GM18858 (cell line): ENCODE results near the gene IL17RC.
"Not testable (repeated sequence)": the region's sequence is repeated elsewhere in the genome, so short reads cannot be mapped to it uniquely, and the experiment has no call there.

Experiments used
- ATAC-seq: cut with Tn5 transposase; IDR thresholded peaks from one replicate; pipeline ENCODE4 v1.9.1; 2021; ENCODE audit not compliant: unreplicated experiment

The IL17RC gene

GRCh38 chr3:9914011-9914410 is 2.9 kb upstream of the IL17RC start:
- no peak for ATAC-seq

- ATAC-seq = peak; percentile 49
These were observed 2.2 kb upstream of the IL17RC start for GRCh38 chr3:9914559-9915253.

GRCh38 chr3:9915254-9916141 is 1.4 kb upstream of the IL17RC start:
- peak; percentile 34 for ATAC-seq

- no peak for ATAC-seq
These were observed 558 bp upstream of the IL17RC start for GRCh38 chr3:9916346-9916733.

- ATAC-seq = no peak
These were observed 922 bp downstream of the IL17RC start for GRCh38 chr3:9917820-9918219.

- no peak for ATAC-seq
These were observed 1.6 kb downstream of the IL17RC start for GRCh38 chr3:9918261-9919038.

GRCh38 chr3:9928158-9928557 is 11.3 kb downstream of the IL17RC start:
- ATAC-seq = no peak

- no peak for ATAC-seq
These were observed 14.0 kb downstream of the IL17RC start for GRCh38 chr3:9930804-9931418.

GRCh38 chr3:9932535-9932842 is 15.6 kb downstream of the IL17RC start:
- ATAC-seq = no peak

- peak; percentile 56 for ATAC-seq
These were observed 16.1 kb downstream of the IL17RC start for GRCh38 chr3:9932843-9933560.

GRCh38 chr3:9933561-9934234 is 16.8 kb downstream of the IL17RC start, which contains the start of gene CRELD1:
Gene CRELD1, plus strand, starts transcription at chr3:9933834. Its CDS starts 605 bp downstream, at chr3:9934439.
- peak; percentile 80 for ATAC-seq

GRCh38 chr3:9934235-9934621 is 17.3 kb downstream of the IL17RC start:
- no peak for ATAC-seq

- no peak for ATAC-seq
These were observed 18.1 kb downstream of the IL17RC start for GRCh38 chr3:9934993-9935392.

GRCh38 chr3:9935966-9936510 is 19.1 kb downstream of the IL17RC start:
- no peak for ATAC-seq

- ATAC-seq = no peak
These were observed 20.8 kb downstream of the IL17RC start for GRCh38 chr3:9937486-9938238.

- ATAC-seq = no peak
These were observed 22.1 kb downstream of the IL17RC start for GRCh38 chr3:9938966-9939365.

GRCh38 chr3:9939906-9940305 is 23.0 kb downstream of the IL17RC start:
- ATAC-seq = not testable (repeated sequence)

GRCh38 chr3:9940746-9941145 is 23.8 kb downstream of the IL17RC start:
- no peak for ATAC-seq

GRCh38 chr3:9942164-9942563 is 25.3 kb downstream of the IL17RC start:
- no peak for ATAC-seq
